GM23338 (cell line): Measurements from ENCODE around the gene HBS1L. TPM values are rescaled to one million over a fixed set of nuclear protein-coding genes. Genes with fewer than 3 reads are reported as not detected.

ENCODE experiments used
- ATAC-seq: fragments of 200-7000 bp; cut with Tn5 transposase; 3 replicates; pipeline ENCODE4 v1.9.1; 2020
- DNase-seq: peaks from one replicate; pipeline ENCODE4 v3.0.0-alpha.2; 2015; ENCODE audit warnings: low spot score
- H2AFZ ChIP-seq: fragments of 200-600 bp; sonication (generic); 2 replicates; pipeline ENCODE4 v1.8.0; 2016; ENCODE audit warnings: antibody characterized with exemption, mild to moderate bottlenecking, moderate library complexity
- H3F3A ChIP-seq: fragments of 200-600 bp; sonication (generic); replicated peaks from 2 replicates; pipeline ENCODE4 v1.8.0; 2017; ENCODE audit warnings: antibody characterized with exemption, mixed run types, low read depth
- H3K27ac ChIP-seq: fragments of 200-600 bp; sonication (generic); 2 replicates; pipeline ENCODE4 v1.6.1; 2016; ENCODE audit warnings: low read depth
- H3K27me3 ChIP-seq: fragments of 200-600 bp; sonication (generic); 2 replicates; pipeline ENCODE4 v1.8.0; 2016; ENCODE audit warnings: mild to moderate bottlenecking, mixed run types, moderate library complexity; ENCODE audit not compliant: insufficient read depth
- H3K36me3 ChIP-seq: fragments of 200-600 bp; sonication (generic); 2 replicates; pipeline ENCODE4 v1.8.0; 2016; ENCODE audit warnings: mild to moderate bottlenecking; ENCODE audit not compliant: insufficient read depth
- H3K4me1 ChIP-seq: fragments of 200-600 bp; sonication (generic); 2 replicates; pipeline ENCODE4 v1.8.0; 2016; ENCODE audit warnings: mild to moderate bottlenecking, moderate library complexity; ENCODE audit not compliant: insufficient read depth
- H3K4me2 ChIP-seq: fragments of 200-600 bp; sonication (generic); 2 replicates; pipeline ENCODE4 v1.7.1; 2017; ENCODE audit warnings: mixed run types
- H3K4me3 ChIP-seq: fragments of 200-600 bp; sonication (generic); 2 replicates; pipeline ENCODE4 v1.6.1; 2016; ENCODE audit warnings: mixed run types
- H3K79me2 ChIP-seq: fragments of 200-600 bp; sonication (generic); replicated peaks from 2 replicates; pipeline ENCODE4 v1.8.0; 2017; ENCODE audit warnings: mild to moderate bottlenecking; ENCODE audit not compliant: insufficient read depth
- H3K9me2 ChIP-seq: fragments of 200-600 bp; sonication (generic); 2 replicates; pipeline ENCODE4 v1.8.0; 2017; ENCODE audit not compliant: insufficient read depth
- H4K20me1 ChIP-seq: fragments of 200-600 bp; sonication (generic); replicated peaks from 2 replicates; pipeline ENCODE4 v1.8.0; 2017; ENCODE audit warnings: mild to moderate bottlenecking; ENCODE audit not compliant: insufficient read depth
- H3K27ac Mint-ChIP-seq: 2 replicates; pipeline ENCODE4 v1.8.0; 2020; ENCODE audit warnings: inconsistent platforms, mild to moderate bottlenecking, moderate library complexity, mixed read lengths
- H3K27me3 Mint-ChIP-seq: 3 replicates; pipeline ENCODE4 v1.8.0; 2022; ENCODE audit warnings: low read depth, mild to moderate bottlenecking, moderate library complexity, mixed read lengths, inconsistent platforms; ENCODE audit not compliant: insufficient read depth, poor library complexity
- H3K36me3 Mint-ChIP-seq: 3 replicates; pipeline ENCODE4 v1.8.0; 2021; ENCODE audit warnings: low read depth, mild to moderate bottlenecking, inconsistent platforms, moderate library complexity, mixed read lengths
- H3K4me1 Mint-ChIP-seq: 3 replicates; pipeline ENCODE4 v1.8.0; 2020; ENCODE audit warnings: mild to moderate bottlenecking, inconsistent platforms, mixed read lengths
- H3K4me3 Mint-ChIP-seq: 3 replicates; pipeline ENCODE4 v1.8.0; 2021; ENCODE audit warnings: moderate library complexity, mild to moderate bottlenecking, inconsistent platforms, mixed read lengths
- H3K9me3 Mint-ChIP-seq: 3 replicates; pipeline ENCODE4 v1.8.0; 2020; ENCODE audit warnings: moderate library complexity, mild to moderate bottlenecking, inconsistent platforms, mixed read lengths
- CREB1 ChIP-seq: fragments of 250-450 bp; sonication (Bioruptor Pico); IDR thresholded peaks from 2 replicates; pipeline ENCODE4 v1.5.0; 2020; ENCODE audit warnings: low read depth, mild to moderate bottlenecking, moderate library complexity
- CTCF ChIP-seq, 2 experiments: fragments of 200-600 bp in 1 of 2; sonication (generic) in 1 of 2; conservative IDR thresholded peaks; 2 replicates each; pipeline versions ENCODE4 v1.5.1 to v1.6.1; 2016 to 2017; ENCODE audit warnings: antibody characterized with exemption in 2 of 2, low read depth in 2 of 2, mild to moderate bottlenecking in 2 of 2, moderate library complexity in 1 of 2
- ETS1 ChIP-seq: IDR thresholded peaks from 2 replicates; pipeline ENCODE4 v1.6.1; 2016; ENCODE audit warnings: antibody characterized with exemption
- EZH2 ChIP-seq: fragments of 200-600 bp; sonication (generic); IDR thresholded peaks from one replicate; pipeline ENCODE4 v1.8.0; 2017; ENCODE audit warnings: antibody characterized with exemption, mild to moderate bottlenecking, low read depth; ENCODE audit not compliant: unreplicated experiment
- EZH2phosphoT487 ChIP-seq: fragments of 200-600 bp; sonication (generic); IDR thresholded peaks from one replicate; pipeline ENCODE4 v1.8.1; 2018; ENCODE audit warnings: antibody characterized with exemption; ENCODE audit not compliant: unreplicated experiment
- JUNB ChIP-seq: IDR thresholded peaks from one replicate; pipeline ENCODE4 v1.6.1; 2016; ENCODE audit warnings: antibody characterized with exemption; ENCODE audit not compliant: unreplicated experiment
- NANOG ChIP-seq: IDR thresholded peaks from 2 replicates; pipeline ENCODE4 v1.6.1; 2016; ENCODE audit warnings: antibody characterized with exemption, borderline replicate concordance
- POLR2AphosphoS5 ChIP-seq: IDR thresholded peaks from 2 replicates; pipeline ENCODE4 v1.6.1; 2016; ENCODE audit warnings: antibody characterized with exemption, low read depth
- REST ChIP-seq: IDR thresholded peaks from one replicate; pipeline ENCODE4 v1.6.1; 2018; ENCODE audit warnings: antibody characterized with exemption; ENCODE audit not compliant: unreplicated experiment
- STAT1 ChIP-seq: IDR thresholded peaks from one replicate; pipeline ENCODE4 v1.6.1; 2016; ENCODE audit warnings: antibody characterized with exemption; ENCODE audit not compliant: unreplicated experiment
- ZNF114 ChIP-seq: fragments of 250-450 bp; sonication (Bioruptor Pico); IDR thresholded peaks from 2 replicates; pipeline ENCODE4 v1.5.0; 2020; ENCODE audit warnings: mild to moderate bottlenecking, moderate library complexity
- ZNF331 ChIP-seq: fragments of 250-450 bp; sonication (Bioruptor Pico); IDR thresholded peaks from 2 replicates; pipeline ENCODE4 v1.5.0; 2020; ENCODE audit warnings: low read depth, mild to moderate bottlenecking, moderate library complexity
- ZNF462 ChIP-seq: fragments of 250-450 bp; sonication (Bioruptor Pico); IDR thresholded peaks from 2 replicates; pipeline ENCODE4 v1.5.0; 2020; ENCODE audit warnings: mild to moderate bottlenecking, moderate library complexity
- polyA plus RNA-seq: library from polyadenylated mRNA; unstranded; fragments of >200 nt; fragmentation: Nextera tagmentation; extraction: Ambion mirVana; gene quantifications from 2 replicates; pipeline ENCODE4 v1.2.1, GENCODE V29; 2016
- total RNA-seq: library from RNA; depleted of rRNA; stranded (reverse); fragments of >200 nt; shearing (Covaris generic); gene quantifications from 2 replicates; pipeline ENCODE4 v1.2.3, GENCODE V29; 2014

The HBS1L gene
- total and polyA plus RNA-seq, 2 experiments from 2014 or later = 59.9 to 94.1 TPM

GRCh38 chr6:134964451-134965203 lies 90.0 kb downstream of the HBS1L start:
- no peaks in the 10 kb centered on the region for H3K79me2 ChIP-seq
- peaks cover 14% of the 10 kb centered on the region; the same call in 2 of the 3 replicates for H3K36me3 Mint-ChIP-seq
- no peak for ATAC-seq

More at GRCh38 chr6:134964451-134965203, 90.0 kb downstream of the HBS1L start:
- H3F3A ChIP-seq = no peaks in the 10 kb centered on the region
- H3K4me1 ChIP-seq = no peaks in the 10 kb centered on the region
- H3K9me2 ChIP-seq = no peaks in the 10 kb centered on the region
- no peak overlapping the region for H3K27ac ChIP-seq
- no peaks in the 10 kb centered on the region for H3K27me3 ChIP-seq
- H3K36me3 ChIP-seq = peaks cover 13% of the 10 kb centered on the region; the same call in 1 of the 2 replicates
- no peak for DNase-seq
- TF ChIP-seq ZNF114 (CRISPR knock-in tag) (no peak), JUNB (no peak), STAT1 (no peak), POLR2AphosphoS5 (no peak), CTCF (conservative IDR thresholded peaks at IDR 0.05; ENCODE audit: low read depth in 2 of 2) (no peak), ZNF331 (CRISPR knock-in tag) (no peak), NANOG (no peak), CREB1 (CRISPR knock-in tag) (no peak), ZNF462 (CRISPR knock-in tag) (no peak), EZH2 (no peak), ETS1 (no peak), EZH2phosphoT487 (no peak), REST (no peak)
- no peak overlapping the region for H3K4me3 ChIP-seq
- Mint-ChIP-seq H3K4me1 (no peaks in the 10 kb centered on the region), H3K4me3 (no peak overlapping the region), H3K27ac (no peak overlapping the region), H3K27me3 (peaks cover 4% of the 10 kb centered on the region), H3K9me3 (no peaks in the 10 kb centered on the region)
- H4K20me1 ChIP-seq = no peaks in the 10 kb centered on the region
- no peak overlapping the region for H2AFZ ChIP-seq
- H3K4me2 ChIP-seq = no peak overlapping the region
